Measurements from ENCODE around the gene XIRP1. TPM values are rescaled to one million over a fixed set of nuclear protein-coding genes. Genes with fewer than 3 reads are reported as not detected.
A peak's percentile ranks its signal among the peaks of the same experiment; 100 is the strongest.
"Not testable (repeated sequence)": the region's sequence is repeated elsewhere in the genome, so short reads cannot be mapped to it uniquely, and the experiment has no call there.

The XIRP1 gene
- polyA plus RNA-seq, 6 donors from 2014 or later = 0.05 TPM; not detected in 5

- no peaks in the 10 kb centered on the region for H3K36me3 Mint-ChIP-seq
- H3K9me3 Mint-ChIP-seq = no peaks in the 10 kb centered on the region
- H3K27me3 Mint-ChIP-seq = no peaks in the 10 kb centered on the region
- peaks cover 29 to 38% (median 37%) of the 10 kb centered on the region in 3 donors for H3K4me1 Mint-ChIP-seq
- no peak for DNase-seq
- ATAC-seq (ENCODE audit: low read depth in 2 of 2) = no peak
- peak overlapping the region in 5 of 6 donors; percentile 56 to 95 (median 87) for H3K27ac Mint-ChIP-seq
- H3K4me3 Mint-ChIP-seq = peak overlapping the region; percentile 75 to 90 (median 82)
These were observed 12.2 kb downstream of the XIRP1 start for GRCh38 chr3:39180183-39180545.

GRCh38 chr3:39178553-39178952, 13.8 kb downstream of the XIRP1 start:
- Mint-ChIP-seq H3K36me3 (no peaks in the 10 kb centered on the region), H3K27me3 (no peaks in the 10 kb centered on the region), H3K4me3 (peak overlapping the region; percentile 2 to 87 (median 74)), H3K4me1 (peaks cover 29 to 38% (median 37%) of the 10 kb centered on the region in 3 donors), H3K9me3 (peaks cover 0 to 3% (median 0%) of the 10 kb centered on the region in 7 donors), H3K27ac (peak overlapping the region in 4 of 6 donors; percentile 14 to 91 (median 78))
- no peak for DNase-seq
- ATAC-seq (ENCODE audit: low read depth in 2 of 2) = no peak

- Mint-ChIP-seq H3K4me3 (peak overlapping the region; percentile 70 to 87 (median 84)), H3K36me3 (no peaks in the 10 kb centered on the region), H3K27me3 (no peaks in the 10 kb centered on the region), H3K4me1 (peaks cover 29 to 38% (median 37%) of the 10 kb centered on the region in 3 donors), H3K27ac (peak overlapping the region in 4 of 6 donors; percentile 64 to 91 (median 83)), H3K9me3 (peaks cover 0 to 3% (median 0%) of the 10 kb centered on the region in 7 donors)
- DNase-seq = peak; percentile 71
- ATAC-seq (ENCODE audit: low read depth in 2 of 2) = peak; percentile 37 to 42
These were observed 14.6 kb downstream of the XIRP1 start for GRCh38 chr3:39177708-39178332.

- Mint-ChIP-seq H3K4me3 (peak overlapping the region in 4 of 8 donors; percentile 20 to 82 (median 26)), H3K36me3 (no peaks in the 10 kb centered on the region), H3K27me3 (no peaks in the 10 kb centered on the region), H3K4me1 (peaks cover 25 to 35% (median 34%) of the 10 kb centered on the region in 3 donors), H3K9me3 (peaks cover 0 to 3% (median 0%) of the 10 kb centered on the region in 7 donors), H3K27ac (peak overlapping the region in 5 of 6 donors; percentile 10 to 83 (median 50))
- no peak for DNase-seq
- ATAC-seq (ENCODE audit: low read depth in 2 of 2) = no peak
These were observed 16.2 kb downstream of the XIRP1 start for GRCh38 chr3:39176025-39176714.

GRCh38 chr3:39173318-39174125, 18.9 kb downstream of the XIRP1 start:
- no peak for ATAC-seq (ENCODE audit: low read depth in 2 of 2)
- Mint-ChIP-seq H3K27ac (peak overlapping the region in 3 of 6 donors; percentile 2 to 22 (median 21)), H3K9me3 (peaks cover 0 to 3% (median 0%) of the 10 kb centered on the region in 7 donors), H3K4me1 (peaks cover 9 to 12% (median 10%) of the 10 kb centered on the region in 3 donors), H3K4me3 (no peak overlapping the region), H3K36me3 (no peaks in the 10 kb centered on the region), H3K27me3 (no peaks in the 10 kb centered on the region)
- no peak for DNase-seq

GRCh38 chr3:39171860-39172259, 20.5 kb downstream of the XIRP1 start:
- DNase-seq (no peak), ATAC-seq (ENCODE audit: low read depth in 2 of 2) (no peak)
- Mint-ChIP-seq H3K27ac (peak overlapping the region in 1 of 6 donors; percentile 11), H3K27me3 (no peaks in the 10 kb centered on the region), H3K4me1 (peaks cover 0 to 7% (median 4%) of the 10 kb centered on the region in 3 donors), H3K4me3 (no peak overlapping the region), H3K9me3 (peaks cover 0 to 3% (median 0%) of the 10 kb centered on the region in 7 donors), H3K36me3 (no peaks in the 10 kb centered on the region)

GRCh38 chr3:39170877-39171276, 21.5 kb downstream of the XIRP1 start:
- H3K27ac Mint-ChIP-seq; H3K9me3 Mint-ChIP-seq; H3K27me3 Mint-ChIP-seq; H3K4me1 Mint-ChIP-seq; ATAC-seq (ENCODE audit: low read depth in 2 of 2); H3K36me3 Mint-ChIP-seq; DNase-seq; H3K4me3 Mint-ChIP-seq: not testable (repeated sequence)

- Mint-ChIP-seq H3K27ac (no peak overlapping the region), H3K4me3 (no peak overlapping the region), H3K9me3 (peaks cover 0 to 3% (median 0%) of the 10 kb centered on the region in 7 donors), H3K36me3 (no peaks in the 10 kb centered on the region), H3K4me1 (no peaks in the 10 kb centered on the region), H3K27me3 (no peaks in the 10 kb centered on the region)
- ATAC-seq (ENCODE audit: low read depth in 2 of 2) (no peak), DNase-seq (no peak)
These were observed 21.9 kb downstream of the XIRP1 start for GRCh38 chr3:39170461-39170860.

GRCh38 chr3:39169712-39170111, 22.7 kb downstream of the XIRP1 start:
- no peaks in the 10 kb centered on the region for H3K27me3 Mint-ChIP-seq
- peaks cover 0 to 2% (median 0%) of the 10 kb centered on the region in 7 donors for H3K9me3 Mint-ChIP-seq
- H3K36me3 Mint-ChIP-seq = no peaks in the 10 kb centered on the region
- DNase-seq = no peak
- no peak overlapping the region for H3K27ac Mint-ChIP-seq
- H3K4me3 Mint-ChIP-seq = no peak overlapping the region
- no peaks in the 10 kb centered on the region for H3K4me1 Mint-ChIP-seq
- ATAC-seq (ENCODE audit: low read depth in 2 of 2) = no peak

- H3K27ac Mint-ChIP-seq = no peak overlapping the region
- no peak overlapping the region for H3K4me3 Mint-ChIP-seq
- ATAC-seq (ENCODE audit: low read depth in 2 of 2) = no peak
These were observed 24.1 kb downstream of the XIRP1 start for GRCh38 chr3:39168156-39168780.

GRCh38 chr3:39166932-39167532, 25.4 kb downstream of the XIRP1 start:
- Mint-ChIP-seq H3K9me3 (no peaks in the 10 kb centered on the region), H3K4me1 (peaks cover 0 to 3% (median 0%) of the 10 kb centered on the region in 3 donors), H3K36me3 (peaks cover 0 to 7% of the 10 kb centered on the region in 2 donors), H3K27ac (no peak overlapping the region), H3K4me3 (no peak overlapping the region), H3K27me3 (no peaks in the 10 kb centered on the region)
- ATAC-seq (ENCODE audit: low read depth in 2 of 2) = no peak
- no peak for DNase-seq

More at GRCh38 chr3:39168156-39168780, 24.1 kb downstream of the XIRP1 start:
- H3K36me3 Mint-ChIP-seq = peaks cover 0 to 4% of the 10 kb centered on the region in 2 donors
- H3K9me3 Mint-ChIP-seq = no peaks in the 10 kb centered on the region
- peaks cover 0 to 3% (median 0%) of the 10 kb centered on the region in 3 donors for H3K4me1 Mint-ChIP-seq
- no peaks in the 10 kb centered on the region for H3K27me3 Mint-ChIP-seq
- DNase-seq = no peak

- Mint-ChIP-seq H3K4me1 (peaks cover 0 to 3% (median 0%) of the 10 kb centered on the region in 3 donors), H3K36me3 (peaks cover 0 to 7% of the 10 kb centered on the region in 2 donors), H3K27me3 (no peaks in the 10 kb centered on the region), H3K4me3 (no peak overlapping the region), H3K9me3 (no peaks in the 10 kb centered on the region), H3K27ac (no peak overlapping the region)
- peak; percentile 43 to 62 for ATAC-seq (ENCODE audit: low read depth in 2 of 2)
- no peak for DNase-seq
These were observed 26.2 kb downstream of the XIRP1 start for GRCh38 chr3:39166134-39166710.
